Right lobe of liver (tissue), 6 donors: ENCODE measurements around the gene SIX2. TPM values are rescaled to one million over a fixed set of nuclear protein-coding genes. Genes with fewer than 3 reads are reported as not detected.

Experiments
- ATAC-seq, 4 donors: fragments of 200-7000 bp; cut with Tn5 transposase; one replicate each; pipeline ENCODE4 v1.9.1; 2020; ENCODE audit warnings: mild to moderate bottlenecking in 4 of 4, moderate library complexity in 4 of 4
- DNase-seq, 3 donors: peaks; one replicate each; pipeline ENCODE4 v3.0.0-alpha.2; 2020
- H3K27ac ChIP-seq, 3 donors: fragments of 200-600 bp; one replicate each; pipeline ENCODE4 v1.8.0; 2022
- H3K27me3 ChIP-seq, 2 donors: fragments of 200-600 bp; one replicate each; pipeline ENCODE4 v1.8.0; 2022
- H3K36me3 ChIP-seq, 4 donors: fragments of 200-600 bp; sonication (generic) in 1 of 4; one replicate each; pipeline versions ENCODE4 v1.5.1 to v1.8.0; 2017 to 2022; ENCODE audit warnings: control low read depth in 1 of 4
- H3K4me1 ChIP-seq, 4 donors: fragments of 200-600 bp; sonication (generic) in 1 of 4; one replicate each; pipeline versions ENCODE4 v1.5.1 to v1.8.0; 2017 to 2022; ENCODE audit warnings: control low read depth in 1 of 4
- H3K4me3 ChIP-seq, 3 donors: fragments of 200-600 bp; one replicate each; pipeline ENCODE4 v1.8.0; 2022
- H3K9me3 ChIP-seq, 4 donors: fragments of 200-600 bp; sonication (generic) in 1 of 4; one replicate each; pipeline versions ENCODE4 v1.5.1 to v1.8.0; 2017 to 2022; ENCODE audit warnings: control low read depth in 1 of 4
- CTCF ChIP-seq, 4 donors: fragments of 200-600 bp in 3 of 4; fragments of 450-650 bp in 1 of 4; IDR thresholded peaks; one replicate each; pipeline versions ENCODE4 v1.5.1 to v1.8.0; 2016 to 2022; ENCODE audit warnings: antibody characterized with exemption in 4 of 4, mild to moderate bottlenecking in 2 of 4
- POLR2A ChIP-seq: fragments of 450-650 bp; IDR thresholded peaks from one replicate; pipeline ENCODE4 v1.6.1; 2017; ENCODE audit warnings: antibody characterized with exemption, mild to moderate bottlenecking
- WGBS: methylation state at CpG from one replicate; pipeline ENCODE4 v1.1.6; 2018; ENCODE audit warnings: low coverage, low lambda C conversion rate; ENCODE audit not compliant: insufficient coverage; ENCODE audit errors: missing lambda C conversion rate; 5-methylcytosine and 5-hydroxymethylcytosine counted together
- intact Hi-C, 2 donors: fragments of 100-400 bp; cut with DNase I; formaldehyde crosslinking; loops; one replicate each; pipeline versions ENCODE4 v1.11.2 to v1.14.1; 2022
- total RNA-seq, 6 experiments: library from RNA; depleted of rRNA in 2 of 6; stranded (reverse); fragments of >200 nt in 2 of 6; fragmentation: NEBNext Ultra II Directional in 3 of 6; extraction: Animal tissue kit (Norgen Biotek cat#: 25700) in 3 of 6; gene quantifications; one replicate each; pipeline versions ENCODE4 v1.1.0 to v1.2.4, GENCODE V29; 2016 to 2023
- donor health status: DM: no; HTN: yes; CAD: no.
- donor health status: DM: no; HTN: no; CAD: no.
- donor health status: DM: no; HTN: no; CAD: no.
- donor health status: DM: no; HTN: yes; CAD: no.
- donor health status: DM: no; HTN: yes; CAD: no.

The SIX2 gene
- total RNA-seq, 6 experiments from 2014 or later, result not detected

GRCh38 chr2:44970846-44971450 is 38.3 kb downstream of the SIX2 start:
- Histone ChIP-seq H3K9me3 (no peaks in the 10 kb centered on the region), H3K27me3 (no peaks in the 10 kb centered on the region), H3K4me1 (no peaks in the 10 kb centered on the region), H3K27ac (no peak overlapping the region), H3K36me3 (no peaks in the 10 kb centered on the region), H3K4me3 (no peak overlapping the region)
- TF ChIP-seq CTCF (IDR thresholded peaks at IDR 0.05) (no peak), POLR2A (no peak)
- ATAC-seq, result no peak
- no CpG with 5 or more reads among the region's 15 CpGs for WGBS
- intact Hi-C loops, result no loop called here
- no peak for DNase-seq

GRCh38 chr2:44969936-44970335 is 39.3 kb downstream of the SIX2 start:
- no peaks in the 10 kb centered on the region for H3K9me3 ChIP-seq
- WGBS, result 92% methylated on average over 4 of the region's 4 CpGs
- no peak for DNase-seq
- ATAC-seq, result no peak
- TF ChIP-seq CTCF (IDR thresholded peaks at IDR 0.05) (no peak), POLR2A (no peak)
- intact Hi-C loops, result no loop called here
- no peak overlapping the region for H3K4me3 ChIP-seq
- no peaks in the 10 kb centered on the region for H3K27me3 ChIP-seq
- H3K27ac ChIP-seq, result no peak overlapping the region
- H3K4me1 ChIP-seq, result no peaks in the 10 kb centered on the region
- H3K36me3 ChIP-seq, result no peaks in the 10 kb centered on the region

GRCh38 chr2:44967727-44968432 is 41.4 kb downstream of the SIX2 start:
- intact Hi-C loops, result no loop called here
- WGBS, result 90% methylated on average over 3 of the region's 5 CpGs
- Histone ChIP-seq H3K27me3 (no peaks in the 10 kb centered on the region), H3K4me3 (no peak overlapping the region), H3K9me3 (no peaks in the 10 kb centered on the region), H3K4me1 (no peaks in the 10 kb centered on the region), H3K27ac (no peak overlapping the region), H3K36me3 (no peaks in the 10 kb centered on the region)
- TF ChIP-seq CTCF (IDR thresholded peaks at IDR 0.05) (no peak), POLR2A (no peak)
- DNase-seq (no peak), ATAC-seq (no peak)

GRCh38 chr2:44967056-44967455 is 42.2 kb downstream of the SIX2 start:
- H3K4me3 ChIP-seq, result no peak overlapping the region
- H3K36me3 ChIP-seq, result no peaks in the 10 kb centered on the region
- WGBS, result 68% methylated on average over 6 of the region's 6 CpGs
- intact Hi-C loops, result no loop called here
- no peaks in the 10 kb centered on the region for H3K9me3 ChIP-seq
- H3K4me1 ChIP-seq, result no peaks in the 10 kb centered on the region
- no peak for ATAC-seq
- H3K27ac ChIP-seq, result no peak overlapping the region
- TF ChIP-seq POLR2A, result no peak
- TF ChIP-seq CTCF (IDR thresholded peaks at IDR 0.05), result no peak
- no peaks in the 10 kb centered on the region for H3K27me3 ChIP-seq
- DNase-seq, result no peak
